Naive thymus-derived CD4-positive, alpha-beta T cell (primary cell): Measurements from ENCODE around the gene RASAL2. TPM values are rescaled to one million over a fixed set of nuclear protein-coding genes. Genes with fewer than 3 reads are reported as not detected.

Experiments used
- ATAC-seq: fragments of 150-1000 bp; cut with Tn5 transposase; 2 replicates; pipeline ENCODE4 v1.10.0; 2021; ENCODE audit warnings: mild to moderate bottlenecking, moderate library complexity
- CTCF ChIA-PET: fragments of 350-600 bp; sonication (Branson Sonifier 250); formaldehyde crosslinking; loops from one replicate; lab custom pipeline; 2021; ENCODE audit warnings: antibody characterized with exemption; lab: Charles Lee
- POLR2A ChIA-PET: fragments of 350-600 bp; sonication (Branson Sonifier 250); formaldehyde crosslinking; loops from one replicate; lab custom pipeline; 2021; ENCODE audit warnings: antibody characterized with exemption, inconsistent platforms; lab: Charles Lee
- DNase-seq, 9 donors: peaks; one replicate each; pipeline versions ENCODE4 v3.0.0 to v3.0.0-alpha.2; 2020 to 2022; ENCODE audit warnings: mixed read lengths in 1 of 9
- H3K27ac ChIP-seq: one replicate; pipeline ENCODE4 v1.7.0; 2013; ENCODE audit warnings: mild to moderate bottlenecking, low read depth, low read length, moderate library complexity
- H3K27me3 ChIP-seq, 2 donors: one replicate each; pipeline ENCODE4 v1.7.0; 2013; ENCODE audit warnings: low read length in 2 of 2, mild to moderate bottlenecking in 2 of 2, moderate library complexity in 2 of 2; ENCODE audit not compliant: control insufficient read depth in 2 of 2, insufficient read depth in 2 of 2
- H3K36me3 ChIP-seq, 3 experiments: 1 replicate in 2 of 3; 2 replicates in 1 of 3; pipeline ENCODE4 v1.7.0; 2013; ENCODE audit warnings: low read length in 3 of 3, mild to moderate bottlenecking in 3 of 3, moderate library complexity in 1 of 3; ENCODE audit not compliant: insufficient read depth in 3 of 3, control insufficient read depth in 2 of 3
- H3K4me1 ChIP-seq, 2 donors: one replicate each; pipeline ENCODE4 v1.7.0; 2013; ENCODE audit warnings: low read length in 2 of 2, mild to moderate bottlenecking in 2 of 2, moderate library complexity in 1 of 2; ENCODE audit not compliant: control insufficient read depth in 2 of 2, insufficient read depth in 2 of 2
- H3K4me3 ChIP-seq: 2 replicates; pipeline ENCODE4 v1.7.0; 2013; ENCODE audit warnings: mild to moderate bottlenecking, low read length
- H3K9me3 ChIP-seq, 3 experiments: 1 replicate in 2 of 3; 2 replicates in 1 of 3; pipeline ENCODE4 v1.7.0; 2013; ENCODE audit warnings: low read length in 3 of 3; ENCODE audit not compliant: control insufficient read depth in 2 of 3
- H3K27ac Mint-ChIP-seq, 9 donors: one replicate each; pipeline ENCODE4 v1.8.0; 2020 to 2022; ENCODE audit warnings: mixed read lengths in 9 of 9, mild to moderate bottlenecking in 8 of 9, moderate library complexity in 5 of 9, inconsistent platforms in 2 of 9
- H3K27me3 Mint-ChIP-seq, 5 donors: one replicate each; pipeline ENCODE4 v1.8.0; 2021 to 2022; ENCODE audit warnings: mixed read lengths in 5 of 5, mild to moderate bottlenecking in 1 of 5
- H3K36me3 Mint-ChIP-seq, 5 donors: one replicate each; pipeline ENCODE4 v1.8.0; 2020 to 2022; ENCODE audit warnings: mixed read lengths in 5 of 5, mild to moderate bottlenecking in 3 of 5, inconsistent platforms in 1 of 5
- H3K4me1 Mint-ChIP-seq, 7 donors: one replicate each; pipeline ENCODE4 v1.8.0; 2020 to 2022; ENCODE audit warnings: mixed read lengths in 7 of 7, mild to moderate bottlenecking in 3 of 7, inconsistent platforms in 1 of 7
- H3K4me3 Mint-ChIP-seq, 10 donors: one replicate each; pipeline ENCODE4 v1.8.0; 2020 to 2022; ENCODE audit warnings: mild to moderate bottlenecking in 10 of 10, mixed read lengths in 10 of 10, moderate library complexity in 6 of 10, inconsistent platforms in 2 of 10
- H3K9me3 Mint-ChIP-seq, 11 donors: one replicate each; pipeline ENCODE4 v1.8.0; 2020 to 2022; ENCODE audit warnings: mixed read lengths in 11 of 11, mild to moderate bottlenecking in 4 of 11, inconsistent platforms in 1 of 11, moderate library complexity in 1 of 11
- intact Hi-C, 2 donors: fragments of 100-400 bp; cut with micrococcal nuclease; formaldehyde crosslinking; loops; one replicate each; pipeline ENCODE4 v1.15.1; 2023
- polyA plus RNA-seq, 2 donors: library from polyadenylated mRNA; unstranded; fragments of 300-500 nt; fragmentation: Illumina TruSeq; gene quantifications; one replicate each; pipeline ENCODE4 v1.2.3, GENCODE V29; 2021
- total RNA-seq, 6 experiments: library from RNA in 5 of 6; stranded (reverse) in 5 of 6; gene quantifications; 1 replicate in 5 of 6; 2 replicates in 1 of 6; pipeline ENCODE4 v1.2.3 and lab custom pipeline; 2021 to 2026

Gene RASAL2
- total and polyA plus RNA-seq, 7 experiments from 2014 or later, result 0.11 to 0.69 (median 0.15) TPM; not detected in 3

- Mint-ChIP-seq H3K27ac (no peak overlapping the region), H3K4me3 (no peak overlapping the region), H3K9me3 (peaks cover 0 to 4% (median 0%) of the 10 kb centered on the region in 11 donors), H3K4me1 (no peaks in the 10 kb centered on the region), H3K36me3 (no peaks in the 10 kb centered on the region), H3K27me3 (no peaks in the 10 kb centered on the region)
- DNase-seq, result no peak
- H3K4me1 ChIP-seq, result no peaks in the 10 kb centered on the region
- intact Hi-C loops, result no loop called here
- ATAC-seq, result no peak
- ChIA-PET CTCF (no interaction called here), POLR2A (no interaction called here)
- H3K27ac ChIP-seq, result no peak overlapping the region
- no peaks in the 10 kb centered on the region for H3K27me3 ChIP-seq
- H3K4me3 ChIP-seq, result no peak overlapping the region
- H3K36me3 ChIP-seq, result no peaks in the 10 kb centered on the region
- no peaks in the 10 kb centered on the region for H3K9me3 ChIP-seq
Observed at GRCh38 chr1:178155481-178156255, 61.8 kb downstream of the RASAL2 start.

DNA sequence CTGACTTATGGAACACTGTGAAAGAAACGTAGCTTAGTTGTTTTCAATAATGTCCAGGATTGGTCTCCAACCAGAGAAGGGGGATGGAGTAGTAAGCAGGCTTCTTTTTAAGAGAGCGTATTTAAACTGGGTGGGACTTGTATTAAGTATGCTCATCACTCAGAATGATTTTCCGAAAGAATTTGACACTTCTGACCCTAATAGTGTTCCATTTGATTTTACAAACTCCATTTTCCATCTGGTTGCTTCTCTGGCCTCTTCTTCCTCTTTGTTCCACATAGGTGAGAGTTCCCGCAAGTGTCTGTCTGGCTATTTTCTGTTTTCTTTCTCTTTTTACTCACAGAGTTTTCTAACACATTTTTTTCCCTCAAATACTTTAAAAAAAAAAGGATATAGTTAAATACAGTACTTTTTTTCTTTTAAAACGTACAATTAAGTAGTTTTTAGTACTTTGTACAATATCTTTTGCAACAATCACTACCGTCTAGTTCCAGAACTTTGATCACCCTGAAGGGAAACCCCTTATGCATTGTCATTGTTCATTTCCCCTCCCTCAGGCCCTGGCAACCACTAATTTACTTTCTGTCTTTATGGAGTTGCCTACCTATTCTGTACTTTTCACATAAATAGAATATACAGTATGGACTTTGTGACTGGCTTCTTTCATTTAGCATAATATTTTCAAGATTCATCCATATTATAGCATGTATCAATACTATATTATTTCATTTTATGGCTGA is 67.0 kb downstream of the RASAL2 start:
- Histone ChIP-seq H3K9me3 (no peaks in the 10 kb centered on the region), H3K36me3 (no peaks in the 10 kb centered on the region), H3K27ac (no peak overlapping the region), H3K4me3 (no peak overlapping the region), H3K27me3 (no peaks in the 10 kb centered on the region), H3K4me1 (no peaks in the 10 kb centered on the region)
- intact Hi-C loops, result no loop called here
- peaks cover 0 to 3% (median 0%) of the 10 kb centered on the region in 11 donors for H3K9me3 Mint-ChIP-seq
- no peaks in the 10 kb centered on the region for H3K36me3 Mint-ChIP-seq
- no peak for DNase-seq
- POLR2A ChIA-PET, result no interaction called here
- peaks cover 0 to 4% (median 0%) of the 10 kb centered on the region in 5 donors for H3K27me3 Mint-ChIP-seq
- no peak for ATAC-seq
- CTCF ChIA-PET, result no interaction called here
- no peak overlapping the region for H3K27ac Mint-ChIP-seq
- no peak overlapping the region for H3K4me3 Mint-ChIP-seq
- H3K4me1 Mint-ChIP-seq, result no peaks in the 10 kb centered on the region

- CTCF ChIA-PET, result no interaction called here
- no peak for DNase-seq
- Mint-ChIP-seq H3K4me3 (no peak overlapping the region), H3K36me3 (no peaks in the 10 kb centered on the region), H3K4me1 (no peaks in the 10 kb centered on the region), H3K27ac (no peak overlapping the region), H3K9me3 (peaks cover 0 to 3% (median 0%) of the 10 kb centered on the region in 11 donors), H3K27me3 (peaks cover 0 to 4% (median 0%) of the 10 kb centered on the region in 5 donors)
- no peaks in the 10 kb centered on the region for H3K4me1 ChIP-seq
- no peaks in the 10 kb centered on the region for H3K27me3 ChIP-seq
- no peaks in the 10 kb centered on the region for H3K9me3 ChIP-seq
- ATAC-seq, result no peak
- H3K27ac ChIP-seq, result no peak overlapping the region
- POLR2A ChIA-PET, result no interaction called here
- no peaks in the 10 kb centered on the region for H3K36me3 ChIP-seq
- H3K4me3 ChIP-seq, result no peak overlapping the region
- intact Hi-C loops, result no loop called here
Observed at GRCh38 chr1:178161516-178161915, 67.6 kb downstream of the RASAL2 start.

DNA sequence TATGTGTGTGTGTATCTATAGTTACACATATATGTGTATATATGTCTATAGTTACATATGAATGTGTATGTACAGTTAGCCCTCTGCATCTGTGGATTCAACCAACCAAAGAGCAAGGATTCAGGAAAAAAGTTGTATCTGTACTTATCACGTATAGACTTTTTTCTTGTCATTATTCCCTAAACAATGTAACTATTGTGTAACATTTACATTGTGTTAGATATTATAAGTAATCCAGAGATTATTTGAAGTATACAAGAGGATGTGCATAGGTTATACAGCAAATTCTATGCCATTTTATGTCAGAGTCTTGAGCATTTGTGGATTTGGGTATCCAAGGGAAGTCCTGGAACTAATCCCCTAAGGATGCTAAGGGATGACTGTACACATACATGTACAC is 71.3 kb downstream of the RASAL2 start:
- H3K27ac Mint-ChIP-seq, result no peak overlapping the region
- no peaks in the 10 kb centered on the region for H3K4me1 Mint-ChIP-seq
- H3K4me3 ChIP-seq, result no peak overlapping the region
- no peaks in the 10 kb centered on the region for H3K36me3 Mint-ChIP-seq
- no peak overlapping the region for H3K27ac ChIP-seq
- H3K9me3 Mint-ChIP-seq, result peaks cover 0 to 7% (median 0%) of the 10 kb centered on the region in 11 donors
- DNase-seq, result no peak
- intact Hi-C loops, result no loop called here
- H3K27me3 Mint-ChIP-seq, result peaks cover 0 to 4% (median 0%) of the 10 kb centered on the region in 5 donors
- no peaks in the 10 kb centered on the region for H3K36me3 ChIP-seq
- H3K27me3 ChIP-seq, result no peaks in the 10 kb centered on the region
- ChIA-PET CTCF (no interaction called here), POLR2A (no interaction called here)
- H3K9me3 ChIP-seq, result no peaks in the 10 kb centered on the region
- ATAC-seq, result no peak
- no peak overlapping the region for H3K4me3 Mint-ChIP-seq
- no peaks in the 10 kb centered on the region for H3K4me1 ChIP-seq

DNA sequence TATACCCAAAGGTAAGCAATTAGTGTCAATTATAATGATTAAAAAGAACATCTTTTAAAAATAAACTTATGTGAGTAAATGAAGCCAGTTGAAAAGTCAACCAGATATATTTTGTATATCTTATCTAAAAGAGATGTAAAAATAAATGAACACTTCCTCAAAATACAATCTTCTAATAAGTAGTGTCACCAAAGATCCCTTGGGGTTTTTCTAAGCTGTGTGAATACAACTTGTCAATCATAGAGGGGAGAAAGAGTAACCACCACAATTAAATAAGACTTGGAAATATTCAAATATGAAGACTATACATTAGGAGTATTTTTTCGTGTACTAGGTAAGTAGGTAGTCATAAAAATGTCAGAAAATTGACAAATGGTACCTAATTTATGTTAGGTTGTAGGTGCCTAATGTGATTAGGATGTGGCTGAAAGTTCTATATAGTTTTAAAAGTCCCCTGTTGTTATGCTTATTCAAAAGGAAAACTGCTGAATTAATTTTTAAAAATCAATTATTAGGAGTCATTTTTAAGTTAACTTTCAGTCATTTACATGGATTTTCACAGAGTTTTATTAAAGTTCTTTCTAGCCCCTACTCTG is 72.6 kb downstream of the RASAL2 start:
- no peak overlapping the region for H3K4me3 Mint-ChIP-seq
- Histone ChIP-seq H3K4me1 (no peaks in the 10 kb centered on the region), H3K4me3 (no peak overlapping the region), H3K27ac (no peak overlapping the region), H3K9me3 (no peaks in the 10 kb centered on the region), H3K36me3 (no peaks in the 10 kb centered on the region), H3K27me3 (no peaks in the 10 kb centered on the region)
- ChIA-PET CTCF (no interaction called here), POLR2A (no interaction called here)
- H3K36me3 Mint-ChIP-seq, result no peaks in the 10 kb centered on the region
- no peaks in the 10 kb centered on the region for H3K4me1 Mint-ChIP-seq
- ATAC-seq, result no peak
- intact Hi-C loops, result no loop called here
- H3K9me3 Mint-ChIP-seq, result peaks cover 0 to 6% (median 0%) of the 10 kb centered on the region in 11 donors
- H3K27ac Mint-ChIP-seq, result no peak overlapping the region
- no peak for DNase-seq
- H3K27me3 Mint-ChIP-seq, result peaks cover 0 to 4% (median 0%) of the 10 kb centered on the region in 5 donors

GRCh38 chr1:178168536-178168935 is 74.6 kb downstream of the RASAL2 start:
- POLR2A ChIA-PET, result no interaction called here
- Histone ChIP-seq H3K36me3 (no peaks in the 10 kb centered on the region), H3K4me1 (no peaks in the 10 kb centered on the region), H3K4me3 (no peak overlapping the region), H3K9me3 (no peaks in the 10 kb centered on the region), H3K27ac (no peak overlapping the region), H3K27me3 (no peaks in the 10 kb centered on the region)
- no peak overlapping the region for H3K27ac Mint-ChIP-seq
- intact Hi-C loops, result no loop called here
- ATAC-seq, result no peak
- CTCF ChIA-PET, result no interaction called here
- H3K4me1 Mint-ChIP-seq, result no peaks in the 10 kb centered on the region
- no peaks in the 10 kb centered on the region for H3K36me3 Mint-ChIP-seq
- no peak overlapping the region for H3K4me3 Mint-ChIP-seq
- peaks cover 0 to 4% (median 0%) of the 10 kb centered on the region in 5 donors for H3K27me3 Mint-ChIP-seq
- no peak for DNase-seq
- peaks cover 0 to 6% (median 0%) of the 10 kb centered on the region in 11 donors for H3K9me3 Mint-ChIP-seq
